Tibial nerve (tissue), 4 donors: ENCODE results near the gene PCDHGA6. TPM values are rescaled to one million over a fixed set of nuclear protein-coding genes. Genes with fewer than 3 reads are reported as not detected.
"Not testable (repeated sequence)": the region's sequence is repeated elsewhere in the genome, so short reads cannot be mapped to it uniquely, and the experiment has no call there.

Experiments
- DNase-seq, 2 donors: peaks; one replicate each; pipeline ENCODE4 v3.0.0-alpha.2; 2019; ENCODE audit warnings: low spot score in 2 of 2
- H3K27ac ChIP-seq, 4 donors: fragments of 200-600 bp; sonication (generic) in 3 of 4; one replicate each; pipeline ENCODE4 v1.5.1; 2017 to 2019; ENCODE audit warnings: mild to moderate bottlenecking in 1 of 4
- H3K27me3 ChIP-seq, 2 donors: fragments of 200-600 bp; sonication (generic) in 1 of 2; one replicate each; pipeline versions ENCODE4 v1.5.1 to v1.6.0; 2017 to 2019
- H3K36me3 ChIP-seq, 3 donors: fragments of 200-600 bp; sonication (generic); one replicate each; pipeline ENCODE4 v1.5.1; 2018 to 2019
- H3K4me1 ChIP-seq, 4 donors: fragments of 200-600 bp; sonication (generic) in 3 of 4; one replicate each; pipeline ENCODE4 v1.5.1; 2017 to 2019
- H3K4me3 ChIP-seq, 4 donors: fragments of 200-600 bp; sonication (generic) in 3 of 4; one replicate each; pipeline ENCODE4 v1.5.1; 2017 to 2019; ENCODE audit warnings: mild to moderate bottlenecking in 1 of 4, moderate library complexity in 1 of 4
- H3K9me3 ChIP-seq, 4 donors: fragments of 200-600 bp; sonication (generic) in 3 of 4; one replicate each; pipeline ENCODE4 v1.5.1; 2017 to 2019
- CTCF ChIP-seq, 5 experiments: fragments of 200-600 bp in 3 of 5; fragments of 450-650 bp in 2 of 5; sonication (generic) in 3 of 5; IDR thresholded peaks; one replicate each; pipeline ENCODE4 v1.5.1; 2016 to 2019; ENCODE audit warnings: antibody characterized with exemption in 5 of 5, mild to moderate bottlenecking in 3 of 5, moderate library complexity in 2 of 5
- EP300 ChIP-seq, 2 donors: sonication (generic); formaldehyde crosslinking; IDR thresholded peaks; one replicate each; pipeline ENCODE4 v1.6.1; 2017; ENCODE audit warnings: antibody characterized with exemption in 2 of 2, mild to moderate bottlenecking in 1 of 2
- POLR2A ChIP-seq, 2 donors: fragments of 450-650 bp; IDR thresholded peaks; one replicate each; pipeline ENCODE4 v1.6.1; 2017; ENCODE audit warnings: antibody characterized with exemption in 2 of 2, mild to moderate bottlenecking in 2 of 2, moderate library complexity in 2 of 2
- WGBS, 2 donors: methylation state at CpG; one replicate each; pipeline ENCODE4 v1.1.5; 2018; 5-methylcytosine and 5-hydroxymethylcytosine counted together
- total RNA-seq, 4 donors: library from RNA; depleted of rRNA; stranded (reverse); fragments of >200 nt; gene quantifications; one replicate each; pipeline ENCODE4 v1.1.0, GENCODE V29; 2016

PCDHGA6 gene
- total RNA-seq, 4 donors from 2014 or later: 7.4 to 12.3 (median 10.1) TPM

GRCh38 chr5:141397756-141398551 is 24.3 kb downstream of the PCDHGA6 start, which contains the start of gene PCDHGB5:
Gene PCDHGB5, plus strand, starts transcription at chr5:141397947. Its CDS starts 181 bp downstream, at chr5:141398128.
- not testable (repeated sequence) for H3K27me3 ChIP-seq, DNase-seq, H3K27ac ChIP-seq, H3K4me1 ChIP-seq
- 6 to 11% methylated on average over 21 to 26 of the region's 43 CpGs for WGBS, 2 donors
- Histone ChIP-seq H3K9me3 (peaks cover 9 to 94% (median 51%) of the 10 kb centered on the region in 4 donors), H3K36me3 (peaks cover 0 to 13% (median 0%) of the 10 kb centered on the region in 3 donors), H3K4me3 (peak within 1 kb of the TSS in 2 of 4 donors; percentile 8 to 30)
- TF ChIP-seq CTCF (IDR thresholded peaks at IDR 0.05): peak in 4 of 5 experiments; percentile 16 to 37 (median 30)

- peaks cover 5 to 94% (median 49%) of the 10 kb centered on the region in 4 donors for H3K9me3 ChIP-seq
Measured at GRCh38 chr5:141398608-141399007, 24.9 kb downstream of the PCDHGA6 start.

GRCh38 chr5:141399555-141400258 is 26.0 kb downstream of the PCDHGA6 start:
- no peak for DNase-seq
- 26 to 31% methylated on average over 45 to 49 of the region's 61 CpGs for WGBS, 2 donors
- H3K4me1 ChIP-seq: no peaks in the 10 kb centered on the region
- peaks cover 3 to 94% (median 50%) of the 10 kb centered on the region in 4 donors for H3K9me3 ChIP-seq
- H3K36me3 ChIP-seq: peaks cover 0 to 14% (median 0%) of the 10 kb centered on the region in 3 donors
- TF ChIP-seq EP300 (IDR thresholded peaks at IDR 0.05) (no peak), POLR2A (IDR thresholded peaks at IDR 0.05) (no peak), CTCF (IDR thresholded peaks at IDR 0.05) (no peak)
- no peaks in the 10 kb centered on the region for H3K27me3 ChIP-seq
- H3K4me3 ChIP-seq: no peak overlapping the region
- no peak overlapping the region for H3K27ac ChIP-seq

More at GRCh38 chr5:141398608-141399007, 24.9 kb downstream of the PCDHGA6 start:
- 22 to 38% methylated on average over 15 of the region's 15 CpGs for WGBS, 2 donors
- Histone ChIP-seq H3K4me1 (no peaks in the 10 kb centered on the region), H3K4me3 (no peak overlapping the region), H3K36me3 (peaks cover 0 to 8% (median 0%) of the 10 kb centered on the region in 3 donors), H3K27me3 (no peaks in the 10 kb centered on the region), H3K27ac (no peak overlapping the region)
- no peak for DNase-seq
- TF ChIP-seq CTCF (IDR thresholded peaks at IDR 0.05): no peak
- TF ChIP-seq EP300 (IDR thresholded peaks at IDR 0.05): no peak

GRCh38 chr5:141402553-141403243 is 29.0 kb downstream of the PCDHGA6 start, which contains the start of gene PCDHGA9:
Gene PCDHGA9, plus strand, starts transcription at chr5:141402778. Its CDS starts 175 bp downstream, at chr5:141402953.
- H3K36me3 ChIP-seq: peaks cover 0 to 20% (median 0%) of the 10 kb centered on the region in 3 donors
- no peak within 1 kb of the TSS for H3K27ac ChIP-seq
- no peaks in the 10 kb centered on the region for H3K27me3 ChIP-seq
- TF ChIP-seq CTCF (IDR thresholded peaks at IDR 0.05) (peak in 1 of 5 experiments; percentile 8), EP300 (IDR thresholded peaks at IDR 0.05) (no peak)
- H3K9me3 ChIP-seq: peaks cover 0 to 94% (median 50%) of the 10 kb centered on the region in 4 donors
- H3K4me1 ChIP-seq: no peaks in the 10 kb centered on the region
- DNase-seq: no peak
- peak within 1 kb of the TSS in 1 of 4 donors; percentile 34 for H3K4me3 ChIP-seq
- WGBS, 2 donors: 16 to 21% methylated on average over 27 of the region's 27 CpGs
